ENCODE results near the gene GNG7.
"Not testable (repeated sequence)": the region's sequence is repeated elsewhere in the genome, so short reads cannot be mapped to it uniquely, and the experiment has no call there.

Gene GNG7

GRCh38 chr19:2495651-2496316 is 206.7 kb downstream of the GNG7 start:
- no peak for DNase-seq

DNA sequence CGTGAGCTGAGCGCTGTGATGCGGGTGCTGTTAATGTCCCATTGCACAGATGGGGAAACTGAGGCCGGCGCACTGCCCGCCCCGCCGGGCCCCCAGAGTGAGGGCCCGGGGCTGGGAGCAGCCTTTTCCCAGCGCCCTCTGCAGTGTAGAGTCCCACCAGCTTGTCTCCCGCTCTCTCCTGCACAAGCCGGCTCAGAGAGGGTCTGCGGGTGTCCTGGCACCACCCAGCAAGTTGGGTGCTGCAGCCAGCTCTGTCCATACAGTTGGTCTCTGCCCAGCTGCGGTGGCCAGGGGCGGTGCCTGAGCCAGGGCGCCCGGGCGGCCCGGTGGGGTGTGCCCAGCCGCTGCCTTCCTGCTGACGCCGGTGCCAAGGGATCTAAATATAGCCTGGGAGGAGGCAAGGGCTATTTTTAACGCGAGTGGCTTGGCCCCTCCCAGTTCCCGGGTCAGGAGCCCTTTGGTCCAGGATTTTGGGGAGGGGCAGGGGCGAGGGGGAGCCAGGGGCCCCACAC is 207.3 kb downstream of the GNG7 start:
- DNase-seq: peak; percentile 59

DNA sequence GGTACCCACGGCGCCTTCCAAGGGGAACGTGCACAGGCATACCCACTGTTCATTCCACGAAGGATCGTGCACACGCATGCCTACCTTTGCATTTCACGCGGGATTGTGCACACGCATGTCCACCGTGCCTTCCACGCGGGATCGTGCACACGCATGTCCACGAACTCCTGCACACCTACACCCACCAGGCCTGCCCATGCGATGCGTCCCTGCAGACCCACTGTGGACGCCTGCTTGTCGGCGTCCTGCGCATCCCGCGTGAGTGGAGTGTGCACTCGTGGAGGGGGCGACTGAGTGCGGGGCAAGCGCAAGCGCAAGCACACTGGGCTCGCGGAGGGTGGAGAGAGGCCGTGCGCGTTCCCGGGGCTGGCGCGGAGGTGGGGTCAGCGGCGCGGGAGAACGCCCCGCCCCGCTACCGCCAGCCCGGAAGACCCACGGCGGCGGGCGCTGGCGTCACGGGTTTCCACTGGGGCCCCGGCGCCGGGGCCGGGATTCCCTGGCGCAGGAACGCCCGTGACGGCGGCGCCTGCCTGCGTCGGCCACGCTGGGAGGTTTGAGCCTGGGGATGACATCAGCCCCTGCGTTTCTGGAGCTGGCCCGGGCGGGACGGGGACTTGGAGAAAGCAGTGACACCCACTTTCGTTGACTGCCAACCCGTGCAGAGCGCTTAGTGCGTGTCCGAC is 207.9 kb downstream of the GNG7 start:
- DNase-seq: peak; percentile 65

GRCh38 chr19:2494084-2494446 is 208.4 kb downstream of the GNG7 start:
- DNase-seq: no peak

GRCh38 chr19:2493448-2493847 is 209.0 kb downstream of the GNG7 start:
- DNase-seq: not testable (repeated sequence)

DNA sequence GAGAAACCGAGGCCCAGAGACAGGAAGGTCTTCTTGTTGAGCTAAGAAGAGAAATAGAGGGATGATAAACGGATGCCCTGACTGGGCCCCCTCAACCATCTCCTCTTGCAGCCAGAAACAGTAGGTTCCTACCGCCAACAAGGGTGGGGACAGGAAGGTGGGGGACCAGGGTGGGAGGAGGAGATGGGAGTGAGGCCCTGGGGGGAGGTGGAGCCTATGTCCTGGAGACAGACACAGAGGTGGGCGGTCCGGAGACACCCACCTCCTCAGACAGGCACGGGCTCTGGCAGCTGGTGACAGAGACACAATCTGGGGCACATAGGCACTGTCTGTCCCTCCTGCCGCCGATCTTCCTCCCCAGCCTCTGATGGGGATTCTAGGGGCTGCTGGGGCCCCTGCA is 209.6 kb downstream of the GNG7 start:
- DNase-seq: no peak

DNA sequence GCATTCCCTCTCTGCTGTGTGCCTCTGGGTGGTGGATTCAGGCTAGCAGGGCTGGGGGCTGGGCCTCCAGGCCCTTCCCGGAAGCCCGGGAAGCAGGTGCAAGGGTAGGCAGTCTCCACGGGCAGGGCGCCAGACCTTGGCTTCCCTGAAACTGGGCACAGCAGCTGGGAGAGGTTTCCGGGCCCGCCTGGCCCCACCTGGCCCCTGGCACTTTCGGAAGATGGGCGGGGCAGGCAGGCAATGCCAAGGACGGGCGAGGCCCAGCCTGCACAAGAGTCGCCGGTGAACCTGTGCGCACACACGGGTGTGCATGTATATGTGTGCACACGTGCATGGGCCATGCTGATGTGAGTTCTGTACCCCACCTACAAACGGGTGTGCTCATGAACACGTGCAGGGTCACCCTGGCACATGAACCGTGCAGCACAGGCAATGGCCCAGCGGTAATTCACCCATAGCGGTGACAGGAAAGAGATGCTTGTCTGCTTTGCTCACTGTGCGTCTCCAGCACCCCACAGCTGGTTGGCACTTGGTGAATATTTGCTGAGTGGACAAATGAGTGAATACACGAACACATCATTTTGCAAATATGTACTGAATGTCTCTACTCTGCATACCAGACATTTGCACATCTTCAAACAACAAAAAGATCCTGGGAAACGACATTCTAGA is 211.2 kb downstream of the GNG7 start:
- DNase-seq: no peak

DNA sequence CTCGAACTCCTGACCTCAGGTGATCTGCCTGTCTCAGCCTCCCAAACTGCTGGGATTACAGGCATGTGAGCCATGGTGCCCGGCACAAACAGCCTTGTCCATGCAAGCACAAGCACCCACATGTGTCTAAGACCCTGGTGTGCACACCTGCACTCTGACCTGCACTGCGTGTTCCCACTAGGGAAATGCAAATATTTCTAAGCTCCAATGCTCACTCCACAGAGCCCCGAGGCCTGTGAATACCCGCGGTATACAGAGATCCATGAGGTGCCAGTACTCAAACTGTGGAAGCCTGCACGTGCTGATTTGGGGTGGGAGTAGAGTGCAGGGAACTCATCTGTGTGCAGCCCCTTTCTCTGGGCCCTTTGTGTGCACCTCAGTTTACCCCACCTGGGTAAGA is 211.8 kb downstream of the GNG7 start:
- no peak for DNase-seq

GRCh38 chr19:2488942-2489731 is 213.4 kb downstream of the GNG7 start:
- no peak for DNase-seq

- DNase-seq: no peak
These were observed 214.0 kb downstream of the GNG7 start for GRCh38 chr19:2488405-2488941.

- DNase-seq: no peak
These were observed 214.7 kb downstream of the GNG7 start for GRCh38 chr19:2487842-2488241.

DNA sequence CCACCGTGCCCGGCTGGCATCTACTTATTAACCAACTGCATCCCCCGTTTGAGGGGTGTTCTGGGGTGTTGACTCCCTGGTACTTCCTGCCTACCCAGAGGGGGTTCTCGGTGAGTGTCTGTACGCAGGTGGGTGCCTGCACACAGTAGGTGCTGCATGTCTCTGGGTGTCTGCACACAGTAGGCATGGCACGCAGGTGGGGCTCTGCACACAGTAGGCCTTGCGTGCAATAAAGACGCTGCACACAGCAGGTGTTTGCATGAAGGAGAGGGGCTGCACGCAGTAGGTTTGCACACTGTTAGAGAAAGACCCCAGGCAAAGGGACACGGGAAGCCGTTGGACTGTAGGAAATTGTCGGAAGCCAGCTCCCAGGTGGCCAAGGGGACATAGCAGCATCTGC is 215.4 kb downstream of the GNG7 start:
- no peak for DNase-seq

DNA sequence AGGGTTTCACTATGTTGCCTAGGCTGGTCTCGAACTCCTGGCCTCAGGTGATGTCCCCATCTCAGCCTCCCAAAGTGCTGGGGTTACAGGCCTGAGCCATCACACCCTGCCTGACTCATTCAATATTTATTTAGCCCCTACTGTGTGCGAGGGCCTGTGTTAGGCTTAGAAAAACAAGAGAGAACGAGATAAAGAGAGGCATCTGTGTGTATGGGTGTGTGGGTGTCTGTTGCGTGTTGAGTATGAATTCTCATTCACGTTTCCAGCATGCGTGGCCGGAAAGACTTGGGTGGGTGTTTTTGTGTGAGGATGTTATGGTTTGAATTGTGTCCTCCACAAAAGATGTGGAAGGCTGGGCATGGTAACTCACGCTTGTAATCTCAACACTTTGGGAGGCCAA is 217.1 kb downstream of the GNG7 start:
- no peak for DNase-seq

- no peak for DNase-seq
These were observed 218.1 kb downstream of the GNG7 start for GRCh38 chr19:2484178-2484937.

GRCh38 chr19:2483484-2484151 is 218.9 kb downstream of the GNG7 start:
- DNase-seq: no peak

- no peak for DNase-seq
These were observed 219.4 kb downstream of the GNG7 start for GRCh38 chr19:2483084-2483483.

DNA sequence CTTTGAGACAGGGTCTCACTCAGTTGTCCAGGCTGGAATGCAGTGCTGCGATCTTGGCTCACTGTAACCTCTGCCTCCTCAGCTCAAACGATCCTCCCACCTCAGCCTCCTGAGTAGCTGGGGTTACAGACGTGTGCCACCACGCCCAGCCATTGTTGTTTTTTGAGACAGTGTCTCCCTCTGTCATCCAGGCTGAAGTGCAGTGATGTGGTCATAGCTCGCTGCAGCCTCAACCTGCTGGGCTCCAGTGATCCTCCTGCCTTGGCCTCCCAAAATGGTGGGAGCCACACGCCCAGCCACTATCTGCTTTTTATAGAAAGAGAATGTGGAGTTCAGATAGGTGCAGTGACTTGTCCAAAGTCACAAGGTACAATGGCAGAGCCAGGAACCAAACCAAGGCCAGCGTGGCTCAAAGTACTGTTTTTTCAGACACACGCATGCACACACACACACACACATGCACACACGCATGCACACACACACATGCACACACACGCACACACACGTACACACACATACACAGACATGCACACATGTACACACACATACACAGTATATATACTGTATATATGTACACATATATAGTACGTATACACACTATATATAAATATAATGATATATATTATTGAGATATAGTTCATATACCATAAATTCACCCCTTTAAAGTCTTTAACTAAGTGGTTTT is 220.0 kb downstream of the GNG7 start:
- no peak for DNase-seq

DNA sequence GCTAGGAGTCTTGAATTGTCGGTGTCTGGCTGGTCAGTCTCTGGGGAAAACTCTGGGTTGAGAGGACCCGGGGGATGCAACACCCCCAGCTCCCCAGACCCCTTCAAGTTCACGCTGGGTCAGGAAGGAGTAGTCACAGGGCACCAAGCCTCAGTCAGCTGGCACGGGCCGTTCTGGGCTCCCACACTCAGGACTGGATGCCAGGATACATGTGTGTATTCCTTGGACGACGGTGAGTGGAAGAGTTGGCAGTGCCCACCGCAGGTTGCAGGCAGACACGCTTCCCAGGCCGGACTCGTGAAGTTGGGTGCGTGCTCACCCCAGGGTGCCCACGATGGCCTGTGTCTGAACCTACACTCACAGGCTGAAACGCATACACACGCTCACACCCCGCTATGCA is 221.0 kb downstream of the GNG7 start:
- DNase-seq: no peak

- no peak for DNase-seq
These were observed 222.8 kb downstream of the GNG7 start for GRCh38 chr19:2479556-2480194.

DNA sequence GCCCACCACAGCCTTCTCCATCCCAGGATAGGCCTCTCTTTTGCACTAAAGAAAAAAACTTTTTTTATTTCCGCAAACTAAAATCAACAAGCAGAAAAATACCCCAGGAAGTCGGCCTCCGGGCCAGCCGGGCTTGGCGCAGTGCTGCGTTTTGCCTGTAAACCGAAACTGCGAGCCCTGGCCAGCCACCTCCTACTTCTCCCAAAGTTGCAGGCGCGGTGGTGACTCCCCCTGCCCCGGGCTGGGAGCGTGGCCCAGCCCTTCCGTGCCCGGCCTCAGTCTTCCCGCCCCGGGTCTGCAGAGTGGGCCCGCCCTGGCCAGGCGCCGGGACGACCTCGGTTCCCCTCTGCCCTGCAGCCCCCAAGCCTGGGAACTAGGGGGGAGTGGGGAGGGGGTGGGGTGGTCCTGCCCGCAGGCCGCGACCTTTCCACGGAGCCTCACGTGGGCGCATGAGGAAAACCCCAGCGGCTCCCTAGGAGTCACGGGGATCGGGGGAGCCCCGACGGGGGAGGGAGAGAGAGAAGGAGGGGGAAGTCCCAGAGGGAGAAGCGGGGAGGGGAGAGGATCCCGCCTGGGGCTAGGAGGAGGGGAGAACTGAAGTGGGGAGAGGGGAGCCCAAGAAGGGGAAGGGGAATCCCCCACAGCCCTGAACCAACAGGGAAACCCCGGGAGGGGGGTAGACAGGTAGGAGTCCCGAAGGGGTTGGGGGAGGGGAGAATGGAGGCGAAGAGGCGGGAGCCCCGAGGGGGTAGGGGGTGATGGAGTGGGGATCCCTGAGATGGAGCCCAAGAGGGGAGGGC is 223.5 kb downstream of the GNG7 start:
- peak; percentile 78 for DNase-seq

Data from CD4-positive, alpha-beta T cell treated with Interferon gamma for 1 hour (primary cell).